IMR-90 (cell line): ENCODE measurements around the gene KXD1. TPM values are rescaled to one million over a fixed set of nuclear protein-coding genes. Genes with fewer than 3 reads are reported as not detected.

Experiments used
- ATAC-seq: fragments of 200-7000 bp; cut with Tn5 transposase; 2 replicates; pipeline ENCODE4 v1.9.1; 2020; ENCODE audit warnings: low read depth, mild to moderate bottlenecking, moderate library complexity
- BruUV-seq: library from RNA; stranded (reverse); fragments of 400-500 nt; replicated peaks from 2 replicates; lab custom pipeline; 2021; lab: Mats Ljungman, UMichigan
- CTCF ChIA-PET: fragments of 300-600 bp; formaldehyde crosslinking; extraction: SDS; loops from one replicate; lab custom pipeline; 2021; ENCODE audit warnings: antibody characterized with exemption; lab: Yijun Ruan, JAX
- POLR2A ChIA-PET: fragments of 300-600 bp; sonication (Branson Sonifier 250); formaldehyde crosslinking; loops from one replicate; lab custom pipeline; 2022; ENCODE audit warnings: antibody characterized with exemption; ENCODE audit not compliant: unreplicated experiment; lab: Charles Lee
- DNase-seq: peaks from one replicate; pipeline ENCODE4 v3.0.0; 2013
- H2AFZ ChIP-seq: replicated peaks from 2 replicates; pipeline ENCODE3; 2013; ENCODE audit warnings: low read length, mild to moderate bottlenecking; ENCODE audit not compliant: poor library complexity
- H2AK5ac ChIP-seq: 2 replicates; pipeline ENCODE4 v1.6.1; 2013; ENCODE audit warnings: low read depth, low read length, inconsistent platforms
- H2AK9ac ChIP-seq: replicated peaks from 2 replicates; pipeline ENCODE3; 2013; ENCODE audit warnings: mild to moderate bottlenecking, low read depth, low read length, moderate library complexity; ENCODE audit not compliant: poor library complexity
- H2BK120ac ChIP-seq: 2 replicates; pipeline ENCODE4 v1.6.1; 2013; ENCODE audit warnings: low read depth, low read length, inconsistent platforms
- H2BK15ac ChIP-seq: 3 replicates; pipeline ENCODE4 v1.6.1; 2013; ENCODE audit warnings: low read depth, low read length, inconsistent platforms
- H2BK20ac ChIP-seq: 2 replicates; pipeline ENCODE4 v1.6.1; 2013; ENCODE audit warnings: low read depth, mild to moderate bottlenecking, inconsistent platforms, low read length, moderate library complexity
- H2BK5ac ChIP-seq: 2 replicates; pipeline ENCODE4 v1.6.1; 2013; ENCODE audit warnings: mild to moderate bottlenecking, low read depth, low read length, inconsistent platforms; ENCODE audit not compliant: poor library complexity, severe bottlenecking
- H3K14ac ChIP-seq: replicated peaks from 2 replicates; pipeline ENCODE4 v1.6.1; 2013; ENCODE audit warnings: low read depth, low read length, inconsistent platforms
- H3K18ac ChIP-seq: 2 replicates; pipeline ENCODE4 v1.6.1; 2013; ENCODE audit warnings: low read depth, low read length, control low read depth
- H3K23ac ChIP-seq: 2 replicates; pipeline ENCODE4 v1.6.1; 2013; ENCODE audit warnings: low read depth, low read length, inconsistent platforms
- H3K27ac ChIP-seq: 2 replicates; pipeline ENCODE4 v1.5.1; 2013; ENCODE audit warnings: mild to moderate bottlenecking, control low read depth, low read length; ENCODE audit not compliant: insufficient read depth
- H3K27me3 ChIP-seq: 2 replicates; pipeline ENCODE4 v1.6.1; 2013; ENCODE audit warnings: low read length; ENCODE audit not compliant: control insufficient read depth, insufficient read depth
- H3K36me3 ChIP-seq: 2 replicates; pipeline ENCODE4 v1.6.1; 2013; ENCODE audit warnings: low read length, mixed read lengths; ENCODE audit not compliant: control insufficient read depth, insufficient read depth
- H3K4ac ChIP-seq: 2 replicates; pipeline ENCODE4 v1.6.1; 2013; ENCODE audit warnings: low read depth, low read length, inconsistent platforms
- H3K4me1 ChIP-seq: 2 replicates; pipeline ENCODE4 v1.6.1; 2013; ENCODE audit warnings: low read length, mixed read lengths; ENCODE audit not compliant: control insufficient read depth, insufficient read depth
- H3K4me2 ChIP-seq: 2 replicates; pipeline ENCODE4 v1.6.1; 2013; ENCODE audit warnings: low read depth, mild to moderate bottlenecking, control low read depth, low read length, moderate library complexity
- H3K4me3 ChIP-seq: 2 replicates; pipeline ENCODE4 v1.5.1; 2013; ENCODE audit warnings: low read depth, mild to moderate bottlenecking, control low read depth, low read length, moderate library complexity; ENCODE audit not compliant: insufficient read depth
- H3K56ac ChIP-seq: 2 replicates; pipeline ENCODE4 v1.6.1; 2013; ENCODE audit warnings: low read length, inconsistent platforms; ENCODE audit not compliant: insufficient read depth; ENCODE audit errors: extremely low read depth
- H3K79me1 ChIP-seq, 2 experiments: 2 replicates each; pipeline ENCODE4 v1.6.1; 2013; ENCODE audit warnings: low read length in 2 of 2, inconsistent platforms in 1 of 2, low read depth in 1 of 2
- H3K9ac ChIP-seq: 2 replicates; pipeline ENCODE4 v1.6.1; 2013; ENCODE audit warnings: low read depth, low read length, control low read depth
- H3K9me1 ChIP-seq: 2 replicates; pipeline ENCODE4 v1.6.1; 2013; ENCODE audit warnings: low read length, inconsistent platforms; ENCODE audit not compliant: insufficient read depth
- H3K9me3 ChIP-seq: 2 replicates; pipeline ENCODE4 v1.6.1; 2013; ENCODE audit warnings: low read length; ENCODE audit not compliant: control insufficient read depth, insufficient read depth
- H4K20me1 ChIP-seq: 2 replicates; pipeline ENCODE4 v1.6.1; 2013; ENCODE audit warnings: low read length, inconsistent platforms; ENCODE audit not compliant: insufficient read depth
- H4K5ac ChIP-seq: 2 replicates; pipeline ENCODE4 v1.6.1; 2013; ENCODE audit warnings: mild to moderate bottlenecking, low read depth, low read length, control low read depth
- H4K8ac ChIP-seq, 2 experiments: 2 replicates each; pipeline ENCODE4 v1.6.1; 2013; ENCODE audit warnings: low read depth in 2 of 2, low read length in 2 of 2, control low read depth in 1 of 2, inconsistent platforms in 1 of 2
- H4K91ac ChIP-seq: 2 replicates; pipeline ENCODE4 v1.6.1; 2013; ENCODE audit warnings: low read depth, low read length, inconsistent platforms; ENCODE audit not compliant: insufficient read depth
- CEBPB ChIP-seq: IDR thresholded peaks from 2 replicates; pipeline ENCODE4 v1.6.1; 2012; ENCODE audit warnings: low read depth, low read length, improper control_type of control experiment
- CHD1 ChIP-seq: IDR thresholded peaks from 2 replicates; pipeline ENCODE4 v1.6.1; 2012; ENCODE audit warnings: low read depth, low read length, improper control_type of control experiment
- CTCF ChIP-seq: conservative IDR thresholded peaks from 2 replicates; pipeline ENCODE4 v1.5.1; 2012; ENCODE audit warnings: mild to moderate bottlenecking, low read depth, low read length, improper control_type of control experiment
- FOS ChIP-seq: fragments of 150-350 bp; IDR thresholded peaks from 2 replicates; pipeline ENCODE4 v1.6.1; 2016; ENCODE audit warnings: low read depth, low read length
- MAZ ChIP-seq: IDR thresholded peaks from 2 replicates; pipeline ENCODE4 v1.6.1; 2012; ENCODE audit warnings: low read depth, mild to moderate bottlenecking, low read length, improper control_type of control experiment, moderate library complexity, borderline replicate concordance
- MXI1 ChIP-seq: IDR thresholded peaks from 2 replicates; pipeline ENCODE4 v1.6.1; 2012; ENCODE audit warnings: low read depth, mild to moderate bottlenecking, low read length, moderate library complexity, borderline replicate concordance
- POLR2A ChIP-seq: IDR thresholded peaks from 2 replicates; pipeline ENCODE4 v1.6.1; 2012; ENCODE audit warnings: mild to moderate bottlenecking, low read depth, low read length
- RAD21 ChIP-seq: IDR thresholded peaks from 2 replicates; pipeline ENCODE4 v1.6.1; 2012; ENCODE audit warnings: low read length, improper control_type of control experiment
- RFX5 ChIP-seq: IDR thresholded peaks from 2 replicates; pipeline ENCODE4 v1.8.0; 2012; ENCODE audit warnings: low read depth, mild to moderate bottlenecking, low read length, moderate library complexity
- SMC3 ChIP-seq: fragments of 150-350 bp; IDR thresholded peaks from 2 replicates; pipeline ENCODE4 v1.6.1; 2016; ENCODE audit warnings: low read depth, mild to moderate bottlenecking, antibody characterized with exemption, low read length, moderate library complexity
- USF2 ChIP-seq: fragments of 150-350 bp; IDR thresholded peaks from 2 replicates; pipeline ENCODE4 v1.6.1; 2017; ENCODE audit warnings: mild to moderate bottlenecking, antibody characterized with exemption, low read length, low read depth
- whole genome bisulfite sequencing, 2 experiments: methylation state at CpG; one replicate each; pipeline versions ENCODE4 v1.1.5 to v1.1.7; 2013; ENCODE audit warnings: missing lambda C conversion rate in 2 of 2; ENCODE audit not compliant: insufficient read length in 1 of 2; ENCODE audit errors: extremely low coverage in 2 of 2; 5-methylcytosine and 5-hydroxymethylcytosine counted together
- dilution Hi-C: fragments of 300-500 bp; cut with HindIII; formaldehyde crosslinking; loops from one replicate; pipeline ENCODE4 v1.14.3; 2018; ENCODE audit warnings: low sequenced_read_pairs; ENCODE audit not compliant: unreplicated experiment
- in situ Hi-C: fragments of 300-500 bp; cut with MboI; formaldehyde crosslinking; loops from 3 replicates; pipeline ENCODE4 v1.14.3; 2019; ENCODE audit warnings: low sequenced_read_pairs, inconsistent platforms, mixed read lengths
- intact Hi-C: fragments of 100-400 bp; cut with micrococcal nuclease; formaldehyde crosslinking; loops from 2 replicates; pipeline ENCODE4 v1.10.0; 2022
- polyA plus RNA-seq, 3 experiments: library from polyadenylated mRNA; depleted of rRNA; stranded (reverse); fragments of >200 nt; gene quantifications; 2 replicates each; pipeline ENCODE4 v1.2.3, GENCODE V29; 2012; ENCODE audit warnings: low replicate concordance in 1 of 3
- total RNA-seq: library from RNA; depleted of rRNA; stranded (reverse); fragments of >200 nt; gene quantifications from 2 replicates; pipeline ENCODE4 v1.2.3, GENCODE V29; 2012

The KXD1 gene
- total and polyA plus RNA-seq, 2 of the 4 experiments (the other 2 are of a cell fraction), result 66.7 to 196 TPM

- DNase-seq, result no peak
- Histone ChIP-seq H3K14ac (no peak overlapping the region), H2BK5ac (no peak overlapping the region), H3K9me3 (no peaks in the 10 kb centered on the region), H3K36me3 (no peaks in the 10 kb centered on the region), H3K79me1 (no peaks in the 10 kb centered on the region), H4K20me1 (peaks cover 4% of the 10 kb centered on the region; the same call in 1 of the 2 replicates), H3K4me2 (no peak overlapping the region), H3K9ac (no peak overlapping the region), H3K27me3 (peaks cover 79% of the 10 kb centered on the region), H2BK15ac (no peak overlapping the region), H3K18ac (no peak overlapping the region), H2AK5ac (no peak overlapping the region; the same call in 1 of the 2 replicates), H2BK120ac (no peak overlapping the region), H3K4me1 (peaks cover 11% of the 10 kb centered on the region; the same call in 1 of the 2 replicates), H2BK20ac (no peak overlapping the region), H3K27ac (no peak overlapping the region), H3K56ac (no peak overlapping the region), H2AK9ac (peak overlapping the region; percentile 81), H4K5ac (no peak overlapping the region), H4K91ac (no peak overlapping the region), H3K23ac (no peak overlapping the region), H2AFZ (no peak overlapping the region), H3K9me1 (no peaks in the 10 kb centered on the region), H4K8ac (no peak overlapping the region), H3K4me3 (no peak overlapping the region), H3K4ac (no peak overlapping the region)
- WGBS, 2 experiments, result 67% methylated on average over 1 of the region's 3 CpGs; no CpG with 5 or more reads in 1 of the 2 experiments
- in situ Hi-C loops, result no loop called here
- TF ChIP-seq POLR2A (no peak), RAD21 (no peak), USF2 (no peak), RFX5 (no peak), CEBPB (no peak), SMC3 (no peak), FOS (no peak), MXI1 (no peak), MAZ (no peak), CHD1 (no peak), CTCF (no peak)
- ChIA-PET CTCF (no interaction called here), POLR2A (no interaction called here)
- BruUV-seq, result no TSS peak
- ATAC-seq, result no peak
- dilution Hi-C loops, result no loop called here
- intact Hi-C loops, result no loop called here
Measured at GRCh38 chr19:18610245-18610555, 52.5 kb downstream of the KXD1 start.
